IMR-90 (cell line): ENCODE measurements around the gene RAB3C. TPM values are rescaled to one million over a fixed set of nuclear protein-coding genes. Genes with fewer than 3 reads are reported as not detected.

Experiments used
- ATAC-seq: fragments of 200-7000 bp; cut with Tn5 transposase; 2 replicates; pipeline ENCODE4 v1.9.1; 2020; ENCODE audit warnings: low read depth, mild to moderate bottlenecking, moderate library complexity
- BruUV-seq: library from RNA; stranded (reverse); fragments of 400-500 nt; replicated peaks from 2 replicates; lab custom pipeline; 2021; lab: Mats Ljungman, UMichigan
- CTCF ChIA-PET: fragments of 300-600 bp; formaldehyde crosslinking; extraction: SDS; loops from one replicate; lab custom pipeline; 2021; ENCODE audit warnings: antibody characterized with exemption; lab: Yijun Ruan, JAX
- POLR2A ChIA-PET: fragments of 300-600 bp; sonication (Branson Sonifier 250); formaldehyde crosslinking; loops from one replicate; lab custom pipeline; 2022; ENCODE audit warnings: antibody characterized with exemption; ENCODE audit not compliant: unreplicated experiment; lab: Charles Lee
- DNase-seq: peaks from one replicate; pipeline ENCODE4 v3.0.0; 2013
- H2AFZ ChIP-seq: replicated peaks from 2 replicates; pipeline ENCODE3; 2013; ENCODE audit warnings: low read length, mild to moderate bottlenecking; ENCODE audit not compliant: poor library complexity
- H2AK5ac ChIP-seq: 2 replicates; pipeline ENCODE4 v1.6.1; 2013; ENCODE audit warnings: low read depth, low read length, inconsistent platforms
- H2AK9ac ChIP-seq: replicated peaks from 2 replicates; pipeline ENCODE3; 2013; ENCODE audit warnings: mild to moderate bottlenecking, low read depth, low read length, moderate library complexity; ENCODE audit not compliant: poor library complexity
- H2BK120ac ChIP-seq: 2 replicates; pipeline ENCODE4 v1.6.1; 2013; ENCODE audit warnings: low read depth, low read length, inconsistent platforms
- H2BK15ac ChIP-seq: 3 replicates; pipeline ENCODE4 v1.6.1; 2013; ENCODE audit warnings: low read depth, low read length, inconsistent platforms
- H2BK20ac ChIP-seq: 2 replicates; pipeline ENCODE4 v1.6.1; 2013; ENCODE audit warnings: low read depth, mild to moderate bottlenecking, inconsistent platforms, low read length, moderate library complexity
- H2BK5ac ChIP-seq: 2 replicates; pipeline ENCODE4 v1.6.1; 2013; ENCODE audit warnings: mild to moderate bottlenecking, low read depth, low read length, inconsistent platforms; ENCODE audit not compliant: poor library complexity, severe bottlenecking
- H3K14ac ChIP-seq: replicated peaks from 2 replicates; pipeline ENCODE4 v1.6.1; 2013; ENCODE audit warnings: low read depth, low read length, inconsistent platforms
- H3K18ac ChIP-seq: 2 replicates; pipeline ENCODE4 v1.6.1; 2013; ENCODE audit warnings: low read depth, low read length, control low read depth
- H3K23ac ChIP-seq: 2 replicates; pipeline ENCODE4 v1.6.1; 2013; ENCODE audit warnings: low read depth, low read length, inconsistent platforms
- H3K27ac ChIP-seq: 2 replicates; pipeline ENCODE4 v1.5.1; 2013; ENCODE audit warnings: mild to moderate bottlenecking, control low read depth, low read length; ENCODE audit not compliant: insufficient read depth
- H3K27me3 ChIP-seq: 2 replicates; pipeline ENCODE4 v1.6.1; 2013; ENCODE audit warnings: low read length; ENCODE audit not compliant: control insufficient read depth, insufficient read depth
- H3K36me3 ChIP-seq: 2 replicates; pipeline ENCODE4 v1.6.1; 2013; ENCODE audit warnings: low read length, mixed read lengths; ENCODE audit not compliant: control insufficient read depth, insufficient read depth
- H3K4ac ChIP-seq: 2 replicates; pipeline ENCODE4 v1.6.1; 2013; ENCODE audit warnings: low read depth, low read length, inconsistent platforms
- H3K4me1 ChIP-seq: 2 replicates; pipeline ENCODE4 v1.6.1; 2013; ENCODE audit warnings: low read length, mixed read lengths; ENCODE audit not compliant: control insufficient read depth, insufficient read depth
- H3K4me2 ChIP-seq: 2 replicates; pipeline ENCODE4 v1.6.1; 2013; ENCODE audit warnings: low read depth, mild to moderate bottlenecking, control low read depth, low read length, moderate library complexity
- H3K4me3 ChIP-seq: 2 replicates; pipeline ENCODE4 v1.5.1; 2013; ENCODE audit warnings: low read depth, mild to moderate bottlenecking, control low read depth, low read length, moderate library complexity; ENCODE audit not compliant: insufficient read depth
- H3K56ac ChIP-seq: 2 replicates; pipeline ENCODE4 v1.6.1; 2013; ENCODE audit warnings: low read length, inconsistent platforms; ENCODE audit not compliant: insufficient read depth; ENCODE audit errors: extremely low read depth
- H3K79me1 ChIP-seq, 2 experiments: 2 replicates each; pipeline ENCODE4 v1.6.1; 2013; ENCODE audit warnings: low read length in 2 of 2, inconsistent platforms in 1 of 2, low read depth in 1 of 2
- H3K9ac ChIP-seq: 2 replicates; pipeline ENCODE4 v1.6.1; 2013; ENCODE audit warnings: low read depth, low read length, control low read depth
- H3K9me1 ChIP-seq: 2 replicates; pipeline ENCODE4 v1.6.1; 2013; ENCODE audit warnings: low read length, inconsistent platforms; ENCODE audit not compliant: insufficient read depth
- H3K9me3 ChIP-seq: 2 replicates; pipeline ENCODE4 v1.6.1; 2013; ENCODE audit warnings: low read length; ENCODE audit not compliant: control insufficient read depth, insufficient read depth
- H4K20me1 ChIP-seq: 2 replicates; pipeline ENCODE4 v1.6.1; 2013; ENCODE audit warnings: low read length, inconsistent platforms; ENCODE audit not compliant: insufficient read depth
- H4K5ac ChIP-seq: 2 replicates; pipeline ENCODE4 v1.6.1; 2013; ENCODE audit warnings: mild to moderate bottlenecking, low read depth, low read length, control low read depth
- H4K8ac ChIP-seq, 2 experiments: 2 replicates each; pipeline ENCODE4 v1.6.1; 2013; ENCODE audit warnings: low read depth in 2 of 2, low read length in 2 of 2, control low read depth in 1 of 2, inconsistent platforms in 1 of 2
- H4K91ac ChIP-seq: 2 replicates; pipeline ENCODE4 v1.6.1; 2013; ENCODE audit warnings: low read depth, low read length, inconsistent platforms; ENCODE audit not compliant: insufficient read depth
- BHLHE40 ChIP-seq: fragments of 150-350 bp; IDR thresholded peaks from 2 replicates; pipeline ENCODE4 v1.6.1; 2016; ENCODE audit warnings: mild to moderate bottlenecking, low read depth, low read length
- CHD1 ChIP-seq: IDR thresholded peaks from 2 replicates; pipeline ENCODE4 v1.6.1; 2012; ENCODE audit warnings: low read depth, low read length, improper control_type of control experiment
- ELK1 ChIP-seq: fragments of 150-350 bp; IDR thresholded peaks from 2 replicates; pipeline ENCODE4 v1.6.1; 2016; ENCODE audit warnings: low read depth, mild to moderate bottlenecking, low read length, moderate library complexity, borderline replicate concordance
- MAFK ChIP-seq: IDR thresholded peaks from 2 replicates; pipeline ENCODE4 v1.6.1; 2012; ENCODE audit warnings: low read depth, low read length, improper control_type of control experiment
- RAD21 ChIP-seq: IDR thresholded peaks from 2 replicates; pipeline ENCODE4 v1.6.1; 2012; ENCODE audit warnings: low read length, improper control_type of control experiment
- RCOR1 ChIP-seq: IDR thresholded peaks from 2 replicates; pipeline ENCODE4 v1.6.1; 2012; ENCODE audit warnings: mild to moderate bottlenecking, low read length, improper control_type of control experiment; ENCODE audit not compliant: insufficient replicate concordance
- USF2 ChIP-seq: fragments of 150-350 bp; IDR thresholded peaks from 2 replicates; pipeline ENCODE4 v1.6.1; 2017; ENCODE audit warnings: mild to moderate bottlenecking, antibody characterized with exemption, low read length, low read depth
- WGBS, 2 experiments: methylation state at CpG; one replicate each; pipeline versions ENCODE4 v1.1.5 to v1.1.7; 2013; ENCODE audit warnings: missing lambda C conversion rate in 2 of 2; ENCODE audit not compliant: insufficient read length in 1 of 2; ENCODE audit errors: extremely low coverage in 2 of 2; 5-methylcytosine and 5-hydroxymethylcytosine counted together
- dilution Hi-C: fragments of 300-500 bp; cut with HindIII; formaldehyde crosslinking; loops from one replicate; pipeline ENCODE4 v1.14.3; 2018; ENCODE audit warnings: low sequenced_read_pairs; ENCODE audit not compliant: unreplicated experiment
- in situ Hi-C: fragments of 300-500 bp; cut with MboI; formaldehyde crosslinking; loops from 3 replicates; pipeline ENCODE4 v1.14.3; 2019; ENCODE audit warnings: low sequenced_read_pairs, inconsistent platforms, mixed read lengths
- intact Hi-C: fragments of 100-400 bp; cut with micrococcal nuclease; formaldehyde crosslinking; loops from 2 replicates; pipeline ENCODE4 v1.10.0; 2022
- polyA plus RNA-seq, 3 experiments: library from polyadenylated mRNA; depleted of rRNA; stranded (reverse); fragments of >200 nt; gene quantifications; 2 replicates each; pipeline ENCODE4 v1.2.3, GENCODE V29; 2012; ENCODE audit warnings: low replicate concordance in 1 of 3
- total RNA-seq: library from RNA; depleted of rRNA; stranded (reverse); fragments of >200 nt; gene quantifications from 2 replicates; pipeline ENCODE4 v1.2.3, GENCODE V29; 2012

Gene RAB3C
- total and polyA plus RNA-seq, 2 of the 4 experiments (the other 2 are of a cell fraction): not detected

- dilution Hi-C loops (no loop called here), intact Hi-C loops (no loop called here), in situ Hi-C loops (no loop called here)
- Histone ChIP-seq H3K14ac (no peak overlapping the region), H3K4ac (no peak overlapping the region), H3K27me3 (no peaks in the 10 kb centered on the region), H3K4me1 (no peaks in the 10 kb centered on the region), H2BK5ac (no peak overlapping the region), H3K18ac (no peak overlapping the region), H4K91ac (no peak overlapping the region), H3K27ac (no peak overlapping the region), H2AFZ (no peak overlapping the region), H2BK20ac (no peak overlapping the region), H2BK120ac (no peak overlapping the region), H3K56ac (no peak overlapping the region), H2AK9ac (no peak overlapping the region), H3K4me3 (no peak overlapping the region), H3K9me1 (no peaks in the 10 kb centered on the region), H3K9ac (no peak overlapping the region), H2BK15ac (no peak overlapping the region), H3K4me2 (no peak overlapping the region), H4K8ac (no peak overlapping the region), H4K5ac (no peak overlapping the region), H4K20me1 (no peaks in the 10 kb centered on the region), H3K23ac (no peak overlapping the region), H3K79me1 (no peaks in the 10 kb centered on the region), H3K36me3 (no peaks in the 10 kb centered on the region), H3K9me3 (no peaks in the 10 kb centered on the region), H2AK5ac (no peak overlapping the region)
- no CpG with 5 or more reads among the region's 2 CpGs for WGBS, 2 experiments
- CTCF ChIA-PET: no interaction called here
- DNase-seq (no peak), ATAC-seq (no peak)
- POLR2A ChIA-PET: no interaction called here
- no TSS peak for BruUV-seq
- TF ChIP-seq ELK1: no peak
- no peak for TF ChIP-seq USF2
- TF ChIP-seq BHLHE40: no peak
- no peak for TF ChIP-seq RCOR1
- TF ChIP-seq CHD1: no peak
- TF ChIP-seq RAD21: no peak
- no peak for TF ChIP-seq MAFK
These were observed 104.2 kb downstream of the RAB3C start for GRCh38 chr5:58687079-58687478.
